Left lung (tissue), 10 donors: ENCODE results near the gene U2AF1L4. TPM values are rescaled to one million over a fixed set of nuclear protein-coding genes. Genes with fewer than 3 reads are reported as not detected.

ENCODE experiments used
- ATAC-seq: fragments of 200-7000 bp; cut with Tn5 transposase; one replicate; pipeline ENCODE4 v1.9.1; 2020; ENCODE audit warnings: moderate library complexity
- DNase-seq, 4 donors: peaks; one replicate each; pipeline ENCODE4 v3.0.0-alpha.2; 2013 to 2020
- H3K27ac ChIP-seq, 2 donors: fragments of 200-600 bp; sonication (generic) in 1 of 2; one replicate each; pipeline versions ENCODE4 v1.5.0 to v1.8.0; 2020 to 2021
- H3K27me3 ChIP-seq, 2 donors: fragments of 200-600 bp; sonication (generic) in 1 of 2; one replicate each; pipeline versions ENCODE4 v1.5.0 to v1.8.0; 2020 to 2021
- H3K36me3 ChIP-seq, 2 donors: fragments of 200-600 bp; sonication (generic) in 1 of 2; one replicate each; pipeline versions ENCODE4 v1.5.0 to v1.8.0; 2020 to 2021
- H3K4me1 ChIP-seq, 2 donors: fragments of 200-600 bp; one replicate each; pipeline ENCODE4 v1.8.0; 2021
- H3K4me3 ChIP-seq, 2 donors: fragments of 200-600 bp; sonication (generic) in 1 of 2; one replicate each; pipeline versions ENCODE4 v1.5.0 to v1.8.0; 2020 to 2021; ENCODE audit warnings: mild to moderate bottlenecking in 1 of 2
- H3K9me3 ChIP-seq, 2 donors: fragments of 200-600 bp; sonication (generic) in 1 of 2; one replicate each; pipeline versions ENCODE4 v1.5.0 to v1.8.0; 2020 to 2021
- CTCF ChIP-seq, 2 donors: fragments of 200-600 bp; sonication (generic) in 1 of 2; IDR thresholded peaks; one replicate each; pipeline versions ENCODE4 v1.5.0 to v1.8.0; 2021; ENCODE audit warnings: antibody characterized with exemption in 2 of 2
- intact Hi-C, 2 donors: fragments of 100-400 bp; cut with DNase I; formaldehyde crosslinking; loops; one replicate each; pipeline versions ENCODE4 v1.11.2 to v1.14.2; 2022
- polyA plus RNA-seq, 6 donors: library from polyadenylated mRNA; unstranded; fragments of 120-200 nt; gene quantifications; one replicate each; pipeline ENCODE4 v1.2.1, GENCODE V29; 2013; ENCODE audit not compliant: insufficient read length in 6 of 6
- total RNA-seq, 2 donors: library from RNA; stranded (reverse); fragmentation: NEBNext Ultra II Directional; extraction: Animal tissue kit (Norgen Biotek cat#: 25700); gene quantifications; one replicate each; pipeline ENCODE4 v1.2.1, GENCODE V29; 2021
- donor health status: DM: no; HTN: yes; CAD: no.
- donor health status: DM: no; HTN: no; CAD: no.

The U2AF1L4 gene
- total and polyA plus RNA-seq, 8 donors, result 15.2 to 20.5 (median 16.5) TPM

DNA sequence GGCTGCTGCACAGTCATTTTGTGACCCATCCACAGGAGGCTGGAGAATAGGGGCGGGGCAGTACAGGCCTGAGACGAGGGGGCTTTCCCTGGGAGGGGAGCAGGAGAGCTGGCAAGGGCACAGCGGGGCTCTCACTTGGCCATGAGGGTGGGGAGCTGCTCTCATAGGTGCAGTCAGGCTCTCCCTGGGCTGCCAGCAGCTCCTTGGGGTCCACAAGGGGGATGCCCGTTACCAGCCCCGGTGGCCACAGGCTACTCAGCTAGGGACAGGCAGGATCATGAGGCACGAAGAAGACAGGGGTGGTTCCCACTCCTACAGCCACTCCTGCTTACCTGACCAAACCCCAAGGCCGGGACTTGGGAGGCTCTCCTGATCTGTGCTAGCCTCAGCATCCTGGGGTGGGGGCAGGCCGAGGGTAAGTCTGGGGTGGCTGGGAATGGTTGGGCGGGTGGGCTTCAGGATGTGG, 46.6 kb upstream of the U2AF1L4 start:
- no peak overlapping the region for H3K4me3 ChIP-seq
- DNase-seq, result no peak
- no peak for TF ChIP-seq CTCF (IDR thresholded peaks at IDR 0.05)
- H3K27ac ChIP-seq, result no peak overlapping the region
- no peaks in the 10 kb centered on the region for H3K4me1 ChIP-seq
- H3K27me3 ChIP-seq, result peaks cover 7 to 16% of the 10 kb centered on the region in 2 donors
- no peaks in the 10 kb centered on the region for H3K9me3 ChIP-seq
- intact Hi-C loops, result no loop called here
- no peak for ATAC-seq
- peaks cover 0 to 8% of the 10 kb centered on the region in 2 donors for H3K36me3 ChIP-seq

DNA sequence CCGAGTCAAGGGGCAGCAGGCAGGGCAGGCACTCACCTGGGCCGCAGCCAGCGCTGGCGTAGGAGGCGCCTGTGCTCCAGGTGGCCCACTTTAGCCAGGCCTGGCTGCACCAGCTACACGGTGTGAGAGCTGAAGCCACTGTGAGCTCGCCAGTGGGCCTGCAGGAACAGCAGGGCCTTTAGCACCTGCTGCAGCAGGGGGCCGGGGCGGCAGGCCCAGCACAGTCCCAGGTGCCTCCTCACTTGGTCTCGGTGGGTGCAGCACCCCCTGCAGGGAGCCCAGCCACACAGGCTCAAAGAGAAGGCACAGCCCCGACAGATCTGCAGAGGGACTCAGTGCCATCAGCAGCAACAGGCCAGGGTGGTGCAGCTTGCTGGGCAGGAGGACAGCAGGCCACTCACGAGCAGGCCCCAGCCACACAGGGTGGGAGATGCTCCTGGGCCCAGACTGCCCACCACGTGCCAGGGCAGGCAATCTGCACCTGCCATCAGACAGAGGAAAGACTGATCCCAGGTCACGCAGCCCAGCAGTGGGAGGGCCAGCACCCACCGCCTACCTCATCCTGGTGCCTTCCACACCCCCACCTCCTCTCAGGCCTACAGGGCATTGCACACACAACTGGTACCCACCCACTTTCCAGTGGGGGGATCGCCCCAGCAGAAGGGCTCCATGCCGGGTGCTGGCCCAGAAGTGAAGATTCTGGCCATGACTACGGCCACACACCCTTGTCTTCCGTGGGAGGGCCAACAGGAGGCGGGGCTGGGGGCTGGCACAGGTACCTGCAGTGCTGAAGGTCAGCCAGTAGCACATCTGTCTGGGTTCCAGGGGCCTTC, 46.0 kb upstream of the U2AF1L4 start:
- no peak overlapping the region for H3K4me3 ChIP-seq
- H3K36me3 ChIP-seq, result peaks cover 0 to 14% of the 10 kb centered on the region in 2 donors
- ATAC-seq, result no peak
- H3K27me3 ChIP-seq, result peaks cover 3 to 10% of the 10 kb centered on the region in 2 donors
- H3K27ac ChIP-seq, result no peak overlapping the region
- no peak for TF ChIP-seq CTCF (IDR thresholded peaks at IDR 0.05)
- no peaks in the 10 kb centered on the region for H3K4me1 ChIP-seq
- H3K9me3 ChIP-seq, result no peaks in the 10 kb centered on the region
- intact Hi-C loops, result no loop called here
- DNase-seq, result no peak

DNA sequence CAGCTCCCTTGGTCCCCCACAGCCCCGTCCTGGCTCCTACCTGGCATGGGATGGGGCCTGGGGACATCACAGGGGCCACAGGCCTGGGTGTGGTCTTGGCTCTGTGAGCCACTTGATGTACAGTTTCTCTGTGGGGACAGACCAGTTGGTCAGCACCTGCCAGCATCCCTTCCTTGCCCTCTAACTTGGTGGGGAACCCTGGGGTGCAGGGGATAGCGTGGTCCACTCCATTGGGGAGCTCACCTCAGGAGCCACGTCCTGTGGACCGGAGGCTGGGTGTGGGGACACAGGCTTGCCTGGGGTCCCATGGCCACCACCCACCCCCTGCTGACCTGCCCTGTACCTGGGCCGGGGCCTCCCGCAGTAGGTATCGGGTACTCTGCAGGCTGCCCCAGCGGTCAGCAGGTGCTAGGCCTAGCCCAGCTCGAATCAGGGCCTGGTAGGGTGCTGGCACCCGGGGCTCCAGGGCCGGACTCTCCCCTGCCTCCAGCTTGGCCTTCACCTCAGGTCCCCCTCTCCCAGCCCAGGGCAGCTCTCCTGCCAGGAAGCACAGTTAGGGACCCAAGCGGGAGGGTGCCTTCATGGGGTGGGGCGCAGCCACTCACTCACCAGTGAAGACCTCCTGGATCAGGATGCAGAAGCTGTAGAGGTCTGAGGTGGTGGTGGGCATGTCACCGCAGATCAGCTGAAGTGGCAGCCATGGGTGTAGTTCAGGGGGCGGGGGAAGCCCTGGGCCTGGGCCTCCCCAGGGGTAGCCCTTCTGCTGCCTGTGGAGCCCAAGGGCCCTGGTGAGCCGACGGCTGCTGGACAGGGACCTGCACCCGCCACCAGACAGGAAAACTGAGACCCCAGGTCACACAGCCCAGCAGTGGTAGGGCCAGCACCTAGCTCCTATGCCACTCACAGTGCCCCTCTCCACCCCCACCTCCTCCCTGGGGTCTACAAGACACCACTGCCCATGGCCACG, 45.0 kb upstream of the U2AF1L4 start:
- Histone ChIP-seq H3K27ac (no peak overlapping the region), H3K9me3 (no peaks in the 10 kb centered on the region), H3K36me3 (peaks cover 0 to 23% of the 10 kb centered on the region in 2 donors), H3K27me3 (peaks cover 0 to under 1% of the 10 kb centered on the region in 2 donors), H3K4me3 (no peak overlapping the region), H3K4me1 (no peaks in the 10 kb centered on the region)
- intact Hi-C loops, result no loop called here
- DNase-seq (peak in 1 of 4 donors; percentile 75), ATAC-seq (no peak)
- TF ChIP-seq CTCF (IDR thresholded peaks at IDR 0.05), result no peak

DNA sequence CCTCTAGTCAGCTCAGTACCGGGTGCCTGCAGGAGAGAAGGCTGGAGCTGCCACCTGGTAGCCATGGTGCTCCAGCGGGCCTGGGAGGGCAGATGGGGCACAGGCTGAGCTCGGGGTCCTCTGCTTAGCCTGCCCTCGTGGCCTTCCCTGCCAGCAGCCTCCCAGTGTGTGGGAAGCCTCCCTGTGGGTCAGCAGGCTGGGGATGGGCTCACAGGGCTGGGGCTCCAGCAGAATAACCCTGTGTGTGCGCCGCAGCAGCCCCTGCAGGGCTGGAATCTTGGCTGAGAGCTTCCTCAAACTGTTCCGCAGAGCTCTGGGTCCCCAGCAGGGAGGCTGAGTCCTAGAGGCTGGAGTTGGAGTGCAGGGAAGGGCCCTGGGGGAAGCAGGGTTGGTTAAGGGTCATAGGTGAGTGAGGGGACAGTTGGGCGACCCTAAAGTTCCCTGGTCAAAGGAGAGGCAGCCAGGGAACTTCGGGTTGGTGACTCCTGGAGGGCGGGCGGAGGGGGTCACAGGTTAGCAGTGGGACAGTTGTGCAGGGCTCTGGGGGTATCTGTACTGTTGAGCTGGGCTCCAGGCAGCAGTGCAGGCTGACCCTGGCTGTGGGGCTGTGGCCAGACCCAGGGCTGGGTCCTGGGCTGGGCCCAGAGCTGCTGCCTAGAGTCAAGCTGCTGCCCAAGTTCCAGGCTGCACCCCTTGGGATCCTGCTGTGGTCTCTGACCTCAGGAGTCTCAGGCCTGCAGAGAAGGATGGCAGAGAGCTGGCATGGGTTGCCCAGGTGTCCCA, 44.2 kb upstream of the U2AF1L4 start:
- H3K4me1 ChIP-seq, result no peaks in the 10 kb centered on the region
- H3K27me3 ChIP-seq, result no peaks in the 10 kb centered on the region
- TF ChIP-seq CTCF (IDR thresholded peaks at IDR 0.05), result no peak
- H3K36me3 ChIP-seq, result peaks cover 0 to 30% of the 10 kb centered on the region in 2 donors
- H3K4me3 ChIP-seq, result no peak overlapping the region
- H3K27ac ChIP-seq, result no peak overlapping the region
- no peak for DNase-seq
- ATAC-seq, result no peak
- no peaks in the 10 kb centered on the region for H3K9me3 ChIP-seq
- intact Hi-C loops, result no loop called here
